GM12891 (cell line): Measurements from ENCODE around the gene MUC5AC.

Source experiments
- DNase-seq: peaks from one replicate; pipeline ENCODE4 v3.0.0; 2011; ENCODE audit warnings: low spot score; ENCODE audit not compliant: insufficient read length
- FAIRE-seq: peaks from 2 replicates; lab custom pipeline; 2011; peaks lifted over from hg19 to GRCh38; lab: Jason Lieb, UNC
- PAX5 ChIP-seq: IDR thresholded peaks from 2 replicates; pipeline ENCODE4 v1.6.1; 2011; ENCODE audit warnings: low read length, moderate library complexity, mild to moderate bottlenecking; ENCODE audit not compliant: insufficient read depth, severe bottlenecking
- POLR2A ChIP-seq: IDR thresholded peaks from 2 replicates; pipeline ENCODE4 v1.6.1; 2011; ENCODE audit warnings: low read depth, low read length, control low read depth
- POLR2AphosphoS5 ChIP-seq: IDR thresholded peaks from 2 replicates; pipeline ENCODE4 v1.6.1; 2011; ENCODE audit warnings: low read depth, low read length, control low read depth
- POU2F2 ChIP-seq: IDR thresholded peaks from 2 replicates; pipeline ENCODE4 v1.6.1; 2011; ENCODE audit warnings: low read depth, mild to moderate bottlenecking, control low read depth, low read length, moderate library complexity
- SPI1 ChIP-seq: IDR thresholded peaks from 2 replicates; pipeline ENCODE4 v1.6.1; 2011; ENCODE audit warnings: low read depth, low read length, control low read depth
- TAF1 ChIP-seq: IDR thresholded peaks from 2 replicates; pipeline ENCODE4 v1.6.1; 2011; ENCODE audit warnings: low read depth, low read length, control low read depth

The MUC5AC gene

GRCh38 chr11:1129611-1130160 is 28.1 kb upstream of the MUC5AC start:
- FAIRE-seq: no peak
- DNase-seq: peak; percentile 13
- TF ChIP-seq POU2F2 (no peak), TAF1 (no peak), SPI1 (no peak), POLR2AphosphoS5 (no peak), PAX5 (no peak), POLR2A (no peak)

GRCh38 chr11:1130276-1131032 is 27.3 kb upstream of the MUC5AC start:
- no peak for DNase-seq
- no peak for FAIRE-seq
- TF ChIP-seq POLR2A: no peak
- no peak for TF ChIP-seq POLR2AphosphoS5
- no peak for TF ChIP-seq TAF1
- TF ChIP-seq SPI1: no peak

DNA sequence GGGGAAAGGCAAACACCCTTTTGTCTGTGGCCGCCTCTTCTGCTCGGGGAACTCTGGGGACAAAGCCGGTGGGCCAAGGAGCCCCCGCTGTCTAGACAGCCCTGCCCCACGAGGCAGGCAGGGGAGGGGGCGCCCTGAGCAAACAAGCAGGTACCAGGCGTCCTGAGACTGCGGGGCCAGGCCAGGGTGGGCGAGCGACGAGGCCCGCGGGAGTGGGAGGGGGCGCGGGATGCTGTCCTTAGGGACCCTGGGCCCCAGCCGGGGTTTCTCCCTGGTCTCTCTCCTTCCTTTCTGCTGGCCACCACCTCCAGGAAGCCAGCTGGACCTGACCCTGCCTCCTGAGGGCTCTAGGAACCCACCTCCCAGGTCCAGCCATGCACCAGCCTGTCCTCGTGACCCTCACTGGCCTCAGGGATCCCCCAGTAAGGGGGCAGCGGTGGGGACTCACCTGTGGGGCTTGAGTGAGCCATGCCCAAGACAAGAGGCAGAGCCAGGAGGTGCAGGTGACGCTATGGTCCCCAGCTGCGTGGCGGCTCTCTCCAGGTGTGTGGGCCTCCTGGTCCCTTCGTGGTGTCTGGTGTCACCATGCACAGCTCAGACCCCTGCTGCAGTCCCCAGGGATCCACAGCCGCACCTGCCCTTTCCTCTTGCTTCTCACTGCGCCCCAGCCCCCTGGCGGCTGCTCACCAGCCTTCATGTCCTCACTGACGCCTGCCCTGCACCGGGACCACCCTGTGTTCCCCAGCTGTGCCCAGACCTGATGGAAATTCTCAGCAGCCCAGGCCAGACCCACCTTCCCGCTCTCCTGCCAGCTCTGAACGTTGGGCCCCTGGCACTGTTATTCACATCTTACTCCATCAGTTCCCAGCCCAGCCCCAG is 26.5 kb upstream of the MUC5AC start:
- FAIRE-seq (no peak), DNase-seq (no peak)
- no peak for TF ChIP-seq PAX5
- TF ChIP-seq TAF1: no peak
- no peak for TF ChIP-seq POLR2AphosphoS5
- TF ChIP-seq POLR2A: no peak
- TF ChIP-seq SPI1: no peak
- no peak for TF ChIP-seq POU2F2

GRCh38 chr11:1134848-1135445 is 22.8 kb upstream of the MUC5AC start:
- no peak for TF ChIP-seq SPI1
- TF ChIP-seq TAF1: no peak
- no peak for TF ChIP-seq POLR2AphosphoS5
- no peak for TF ChIP-seq PAX5
- no peak for TF ChIP-seq POLR2A
- TF ChIP-seq POU2F2: no peak
- DNase-seq (no peak), FAIRE-seq (no peak)

DNA sequence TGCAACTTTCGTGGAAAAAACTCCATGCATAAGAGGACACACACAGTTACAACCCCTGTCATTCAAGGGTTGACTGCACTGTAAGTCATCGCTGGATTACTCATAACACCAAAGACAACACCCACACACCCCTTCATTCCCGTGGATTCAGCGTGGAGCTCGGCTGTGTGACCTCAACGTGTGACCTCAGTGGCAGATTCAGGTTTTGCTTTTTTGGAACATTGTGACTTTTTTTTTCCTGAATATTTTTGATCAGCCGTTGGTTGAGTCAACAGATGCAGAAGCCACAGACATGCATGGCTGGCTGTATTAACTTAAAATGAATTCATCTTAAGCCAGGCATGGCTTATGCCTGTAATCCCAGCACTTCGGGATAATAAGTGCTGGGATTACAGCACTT is 19.7 kb upstream of the MUC5AC start:
- no peak for DNase-seq
- no peak for FAIRE-seq
- TF ChIP-seq TAF1: no peak
- TF ChIP-seq SPI1: no peak
- TF ChIP-seq POU2F2: no peak
- no peak for TF ChIP-seq POLR2A
- TF ChIP-seq PAX5: no peak
- no peak for TF ChIP-seq POLR2AphosphoS5

DNA sequence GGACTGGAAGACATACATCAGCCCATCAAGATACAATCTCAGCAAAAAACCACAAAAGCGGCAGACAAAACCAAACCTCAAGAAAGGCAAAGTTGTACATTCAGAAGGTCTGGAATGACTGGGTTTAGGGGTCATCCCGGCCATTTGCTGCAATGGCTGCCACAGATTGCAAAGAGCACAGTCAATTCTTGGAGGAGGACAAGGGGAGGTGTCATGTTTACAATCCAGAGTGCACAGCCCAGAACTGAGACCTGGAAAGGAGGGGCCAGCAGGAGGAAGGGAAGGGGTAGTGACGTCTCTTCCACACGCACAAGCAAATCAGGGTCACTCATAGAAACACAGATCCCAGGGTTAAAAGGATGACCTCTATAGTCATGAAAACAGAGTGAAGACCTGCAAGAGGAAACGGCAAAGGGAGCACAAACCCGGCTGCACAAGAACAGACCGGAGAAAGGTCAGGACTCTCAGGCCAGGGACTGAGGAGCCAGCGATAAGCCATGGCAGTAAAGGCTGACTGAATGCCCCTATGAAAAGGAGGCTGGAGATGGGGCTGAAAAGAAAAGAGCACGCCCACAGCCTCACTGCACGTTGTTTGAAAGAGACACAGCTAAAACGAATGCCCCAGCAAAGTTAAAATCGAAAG is 18.2 kb upstream of the MUC5AC start:
- no peak for FAIRE-seq
- no peak for DNase-seq
- no peak for TF ChIP-seq SPI1
- no peak for TF ChIP-seq POLR2A
- TF ChIP-seq TAF1: no peak
- no peak for TF ChIP-seq PAX5
- TF ChIP-seq POU2F2: no peak
- TF ChIP-seq POLR2AphosphoS5: no peak

DNA sequence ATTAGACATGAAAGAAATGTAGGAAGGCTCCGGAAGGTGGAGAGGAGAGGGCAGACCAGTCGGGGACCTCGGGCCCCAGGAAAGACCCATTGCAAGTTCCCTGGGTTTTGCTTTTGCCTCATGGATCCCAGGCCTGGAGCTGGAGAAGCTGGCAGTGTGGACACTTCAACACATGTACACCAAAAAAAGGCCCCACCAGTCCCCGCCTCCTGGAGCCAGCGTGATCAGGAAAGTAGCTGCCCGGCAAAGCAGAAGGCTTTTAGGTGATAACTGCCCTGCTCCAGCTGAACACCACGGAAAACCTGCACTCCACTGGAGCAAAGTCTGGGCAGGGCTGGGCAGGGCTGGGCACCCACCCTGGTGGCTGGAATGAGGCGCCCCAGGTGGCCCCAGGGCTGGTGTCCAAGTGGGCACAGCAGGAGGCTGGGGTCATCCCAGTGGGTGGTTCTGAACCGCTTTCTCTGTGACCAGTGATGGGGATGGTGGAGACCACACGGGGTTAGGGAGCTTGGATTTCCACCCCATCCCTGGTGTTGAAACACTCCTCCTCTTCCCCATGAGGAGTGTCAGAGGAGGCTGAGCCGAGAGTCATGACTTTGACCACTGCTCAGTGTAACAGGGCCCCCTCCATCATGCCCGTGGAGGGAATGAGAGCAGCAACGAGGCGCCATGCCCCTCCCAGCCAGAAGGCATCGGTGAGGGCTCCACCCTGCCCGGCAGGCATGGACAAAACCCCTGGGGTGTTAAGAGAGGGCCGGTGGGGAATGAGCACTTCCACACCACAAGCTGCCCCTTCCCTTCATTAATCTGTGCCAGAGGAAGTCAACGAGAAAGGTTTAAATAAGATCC is 16.9 kb upstream of the MUC5AC start:
- no peak for TF ChIP-seq POU2F2
- no peak for TF ChIP-seq POLR2AphosphoS5
- TF ChIP-seq TAF1: no peak
- TF ChIP-seq SPI1: no peak
- TF ChIP-seq PAX5: no peak
- TF ChIP-seq POLR2A: no peak
- FAIRE-seq: no peak
- DNase-seq: no peak

DNA sequence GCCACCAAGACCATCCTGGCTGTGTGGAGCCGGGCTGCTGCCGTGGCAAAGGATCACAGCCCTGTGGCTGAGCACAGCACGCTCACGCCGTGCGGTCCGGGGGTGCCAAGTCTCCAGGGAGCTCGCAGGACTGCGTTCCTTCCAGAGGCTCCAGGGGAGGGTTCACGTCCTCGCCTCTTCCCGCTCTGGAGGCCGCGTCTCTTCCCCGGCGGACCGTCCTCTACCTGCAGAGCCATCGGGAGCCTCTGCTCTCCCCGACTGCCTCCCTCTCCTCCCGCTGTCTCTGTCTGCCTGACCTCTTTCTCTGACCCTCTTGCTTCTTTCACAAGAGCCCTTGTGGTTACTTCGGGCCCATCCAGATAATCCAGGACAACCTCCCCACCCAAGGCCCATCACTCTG is 11.4 kb upstream of the MUC5AC start:
- FAIRE-seq (no peak), DNase-seq (no peak)
- TF ChIP-seq SPI1 (no peak), TAF1 (no peak), PAX5 (no peak), POU2F2 (no peak)
